Epithelial cell of proximal tubule (primary cell): ENCODE results near the gene KREMEN2. TPM values are rescaled to one million over a fixed set of nuclear protein-coding genes. Genes with fewer than 3 reads are reported as not detected.

Source experiments
- DNase-seq: peaks from one replicate; pipeline ENCODE4 v3.0.0-alpha.2; 2011; ENCODE audit warnings: low read depth
- H3K4me3 ChIP-seq: 2 replicates; pipeline ENCODE4 v1.5.1; 2011; ENCODE audit warnings: low read depth, mild to moderate bottlenecking, low read length
- total RNA-seq: library from RNA; depleted of rRNA; stranded (reverse); fragments of >200 nt; gene quantifications from 2 replicates; pipeline ENCODE4 v1.2.3, GENCODE V29; 2015
- TF ChIP-seq, protein P1 (sequence below): conservative IDR thresholded peaks from 2 replicates; pipeline ENCODE4 v1.5.1; 2012; ENCODE audit warnings: low read depth, mild to moderate bottlenecking, low read length

Gene KREMEN2
- total RNA-seq, 1 donor from 2014 or later = 4.2 TPM

GRCh38 chr16:2985893-2986355 lies 21.8 kb downstream of the KREMEN2 start:
- no peak overlapping the region for H3K4me3 ChIP-seq
- DNase-seq = no peak
- TF ChIP-seq, protein P1, sequence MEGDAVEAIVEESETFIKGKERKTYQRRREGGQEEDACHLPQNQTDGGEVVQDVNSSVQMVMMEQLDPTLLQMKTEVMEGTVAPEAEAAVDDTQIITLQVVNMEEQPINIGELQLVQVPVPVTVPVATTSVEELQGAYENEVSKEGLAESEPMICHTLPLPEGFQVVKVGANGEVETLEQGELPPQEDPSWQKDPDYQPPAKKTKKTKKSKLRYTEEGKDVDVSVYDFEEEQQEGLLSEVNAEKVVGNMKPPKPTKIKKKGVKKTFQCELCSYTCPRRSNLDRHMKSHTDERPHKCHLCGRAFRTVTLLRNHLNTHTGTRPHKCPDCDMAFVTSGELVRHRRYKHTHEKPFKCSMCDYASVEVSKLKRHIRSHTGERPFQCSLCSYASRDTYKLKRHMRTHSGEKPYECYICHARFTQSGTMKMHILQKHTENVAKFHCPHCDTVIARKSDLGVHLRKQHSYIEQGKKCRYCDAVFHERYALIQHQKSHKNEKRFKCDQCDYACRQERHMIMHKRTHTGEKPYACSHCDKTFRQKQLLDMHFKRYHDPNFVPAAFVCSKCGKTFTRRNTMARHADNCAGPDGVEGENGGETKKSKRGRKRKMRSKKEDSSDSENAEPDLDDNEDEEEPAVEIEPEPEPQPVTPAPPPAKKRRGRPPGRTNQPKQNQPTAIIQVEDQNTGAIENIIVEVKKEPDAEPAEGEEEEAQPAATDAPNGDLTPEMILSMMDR = no peak

DNA sequence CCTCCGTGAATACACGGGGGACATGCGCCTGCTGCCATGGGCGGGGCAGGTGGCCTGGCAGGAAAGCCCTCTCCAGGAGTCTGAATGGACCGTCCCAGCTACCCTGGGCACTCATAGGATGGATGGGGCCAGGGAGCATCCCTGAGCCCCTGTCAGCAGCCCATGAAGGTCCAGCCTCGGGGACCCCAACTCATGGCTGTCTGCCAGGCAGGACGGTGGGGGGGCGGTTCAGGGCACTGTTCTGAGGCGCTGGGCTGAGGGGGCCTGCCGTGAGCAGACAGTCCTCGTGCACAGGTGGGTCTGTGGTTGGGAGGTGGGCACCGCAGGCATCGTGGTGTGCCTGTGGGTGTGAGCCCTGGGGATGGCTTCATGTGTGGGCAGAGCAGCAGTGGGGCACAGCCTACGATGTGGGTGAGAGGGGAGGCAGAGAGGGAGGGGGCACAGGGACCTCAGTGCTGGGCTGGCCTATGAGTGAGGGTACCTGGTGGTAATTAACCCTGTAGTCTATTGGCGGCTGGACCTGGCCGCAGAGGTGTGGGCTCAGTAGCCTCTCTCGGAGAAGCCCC lies 22.6 kb downstream of the KREMEN2 start:
- TF ChIP-seq, protein P1 = no peak
- no peak for DNase-seq
- no peak overlapping the region for H3K4me3 ChIP-seq

DNA sequence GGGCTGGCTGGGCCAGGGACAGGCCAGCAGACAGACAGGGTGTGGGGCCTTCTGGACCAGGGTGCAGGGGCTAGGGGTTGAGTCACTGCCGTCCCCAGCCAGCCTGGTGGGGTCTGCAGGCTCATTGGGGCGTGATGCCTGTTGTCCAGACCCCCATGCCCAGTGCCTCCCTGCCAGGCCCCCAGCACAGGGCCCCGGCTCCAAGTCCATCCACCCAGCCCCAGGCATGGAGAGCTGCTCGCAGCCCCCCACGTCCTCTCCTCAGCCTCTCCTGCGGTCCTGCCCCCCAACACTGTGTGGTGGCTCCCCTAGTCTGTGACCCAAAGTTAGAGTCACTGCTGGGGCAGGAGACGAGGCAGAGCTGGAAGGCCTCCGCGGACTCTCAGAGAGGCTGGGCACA lies 23.2 kb downstream of the KREMEN2 start:
- TF ChIP-seq, protein P1 = no peak
- no peak overlapping the region for H3K4me3 ChIP-seq
- DNase-seq = no peak

DNA sequence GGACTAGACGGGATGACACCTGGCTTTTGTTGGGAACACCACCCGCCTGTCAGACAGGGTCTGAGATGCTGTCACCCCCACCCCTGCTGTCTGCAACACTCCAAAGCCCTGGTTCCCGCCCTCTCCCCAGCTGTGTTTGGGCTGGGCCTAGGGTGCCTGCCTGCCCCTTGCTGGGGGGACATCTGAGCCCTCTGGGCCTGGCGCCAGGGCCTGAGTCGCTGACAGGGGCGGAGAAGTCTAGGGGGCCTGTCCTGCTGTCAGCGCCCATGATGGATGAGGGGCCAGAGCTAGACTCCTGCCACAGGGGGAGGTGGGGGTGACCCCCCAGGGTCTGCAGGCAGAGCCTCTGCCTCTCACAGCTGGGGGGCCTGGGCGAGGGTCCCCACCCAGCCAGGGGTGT lies 23.8 kb downstream of the KREMEN2 start:
- no peak for DNase-seq
- TF ChIP-seq, protein P1 = no peak
- no peak overlapping the region for H3K4me3 ChIP-seq

DNA sequence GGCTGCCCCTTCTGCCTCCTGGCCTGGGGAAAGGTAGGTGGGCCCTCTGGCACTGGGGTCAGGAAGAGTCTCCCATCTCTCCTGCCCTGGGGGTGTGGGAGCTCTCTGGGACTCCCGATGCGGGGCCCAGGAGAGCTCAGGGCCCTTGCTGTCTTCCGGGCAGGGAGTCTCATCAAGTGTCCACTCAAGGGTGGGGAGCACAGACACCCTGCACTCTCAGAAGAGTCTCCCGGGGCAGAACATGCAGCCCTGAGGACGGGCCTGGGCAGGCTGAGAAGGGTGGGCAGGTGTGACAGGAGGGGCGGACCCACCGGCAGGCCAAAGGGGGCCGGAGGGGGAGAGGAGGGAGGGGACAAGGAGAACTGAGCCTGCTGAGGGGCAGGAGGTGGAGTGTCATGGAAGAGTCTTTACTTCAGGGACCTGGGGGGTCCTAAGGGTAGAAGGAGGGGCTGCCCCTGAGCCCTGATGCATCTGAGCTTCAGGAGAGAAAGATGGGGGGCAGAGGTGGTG lies 24.6 kb downstream of the KREMEN2 start:
- TF ChIP-seq, protein P1 = no peak
- no peak overlapping the region for H3K4me3 ChIP-seq
- no peak for DNase-seq

GRCh38 chr16:2990891-2991290 lies 26.8 kb downstream of the KREMEN2 start:
- DNase-seq = no peak
- TF ChIP-seq, protein P1 = no peak
- H3K4me3 ChIP-seq = no peak overlapping the region

GRCh38 chr16:2991566-2992261 lies 27.6 kb downstream of the KREMEN2 start:
- TF ChIP-seq, protein P1 = no peak
- no peak for DNase-seq
- no peak overlapping the region for H3K4me3 ChIP-seq
